Measurements from ENCODE around the gene LPIN3. TPM values are rescaled to one million over a fixed set of nuclear protein-coding genes. Genes with fewer than 3 reads are reported as not detected.

Gene LPIN3
- total and polyA plus RNA-seq, 2 of the 8 experiments (the other 6 are each of a cell fraction or from before 2014, with no cell fraction given) = 3.7 to 3.9 TPM

GRCh38 chr20:41358717-41359116, 18.1 kb downstream of the LPIN3 start:
- no peak overlapping the region for H2BK120ac ChIP-seq (replicated peaks; ENCODE audit: low read depth, low read length)
- no peaks in the 10 kb centered on the region for H3K9me3 ChIP-seq (ENCODE audit: insufficient read depth in 2 of 2, low read depth in 1 of 2, low read length in 1 of 2)
- H4K5ac ChIP-seq (ENCODE audit: insufficient read length, low read depth, low read length) = no peak overlapping the region
- no peaks in the 10 kb centered on the region for H3K36me3 ChIP-seq (ENCODE audit: control insufficient read depth in 2 of 4, insufficient read depth in 4 of 4, low read length in 3 of 4)
- no peak overlapping the region for H3K4ac ChIP-seq (replicated peaks; ENCODE audit: insufficient read length, low read depth, low read length)
- H3K27me3 ChIP-seq (replicated peaks in 1 of 4; ENCODE audit: control insufficient read depth in 3 of 4, extremely low read depth in 1 of 4, insufficient read depth in 3 of 4, low read length in 3 of 4) = no peaks in the 10 kb centered on the region
- no peak overlapping the region for H4K8ac ChIP-seq (ENCODE audit: extremely low read depth, insufficient read depth, low read length)
- no peak overlapping the region for H2AK5ac ChIP-seq (ENCODE audit: low read depth, low read length)
- H2BK20ac ChIP-seq (ENCODE audit: low read length) = no peak overlapping the region
- H3K79me1 ChIP-seq (ENCODE audit: low read depth, low read length) = no peaks in the 10 kb centered on the region
- no peak overlapping the region for H2BK12ac ChIP-seq (ENCODE audit: low read depth, low read length)
- H3K23me2 ChIP-seq (ENCODE audit: low read depth, low read length) = no peaks in the 10 kb centered on the region
- H3K18ac ChIP-seq (ENCODE audit: extremely low read depth, low read length) = no peak overlapping the region
- no peak overlapping the region for H3K4me2 ChIP-seq (ENCODE audit: insufficient read depth in 1 of 2, low read depth in 2 of 2, low read length in 2 of 2)
- H3K4me1 ChIP-seq (replicated peaks in 1 of 4; ENCODE audit: control insufficient read depth in 3 of 4, insufficient read depth in 4 of 4, low read length in 3 of 4) = no peaks in the 10 kb centered on the region
- no peak overlapping the region for H4K91ac ChIP-seq (replicated peaks; ENCODE audit: insufficient read length, low read length)
- TF ChIP-seq MAFK (IDR thresholded peaks at IDR 0.05; ENCODE audit: low read depth, low read length) = no peak
- no peak for TF ChIP-seq GABPA (IDR thresholded peaks at IDR 0.05; ENCODE audit: borderline replicate concordance, insufficient read depth, low read length)
- no peak for TF ChIP-seq SUZ12 (IDR thresholded peaks at IDR 0.05; ENCODE audit: low read length)
- TF ChIP-seq TEAD4 (IDR thresholded peaks at IDR 0.05; ENCODE audit: low read depth, low read length) = no peak
- no peak for TF ChIP-seq ASH2L (IDR thresholded peaks at IDR 0.05; ENCODE audit: low read length)
- no peak overlapping the region for H2BK5ac ChIP-seq (ENCODE audit: low read depth, low read length)
- H3K27ac ChIP-seq (ENCODE audit: low read depth, low read length) = no peak overlapping the region
- ChIA-PET POLR2A (ENCODE audit: partially characterized antibody) (interaction anchor here (1.4 kb wide), 2 partner anchors 37 to 116 kb away, joined by 3 read pairs; no protein-coding TSS in a partner anchor), CTCF (ENCODE audit: partially characterized antibody) (interaction anchor here (0.9 to 1.8 kb wide), 6 partner anchors 10 to 183 kb away, joined by 3 to 6 read pairs (median 4); partner anchors contain the start of gene LPIN3)
- H3K23ac ChIP-seq (ENCODE audit: insufficient read length) = no peak overlapping the region
- FAIRE-seq (no peak), DNase-seq (ENCODE audit: low read depth in 1 of 2, low spot score in 2 of 2) (no peak)
- peaks cover 0 to 3% of the 10 kb centered on the region in 2 experiments for H4K20me1 ChIP-seq (replicated peaks in 1 of 2; ENCODE audit: control insufficient read depth in 1 of 2, insufficient read depth in 2 of 2, low read length in 2 of 2)
- no peaks in the 10 kb centered on the region for H3K79me2 ChIP-seq (ENCODE audit: control insufficient read depth in 1 of 2, insufficient read depth in 2 of 2, low read length in 2 of 2)
- no peak overlapping the region for H2AFZ ChIP-seq (ENCODE audit: low read length)
- no peak overlapping the region for H2BK15ac ChIP-seq (ENCODE audit: low read length)
- no peak overlapping the region for H3K4me3 ChIP-seq (ENCODE audit: extremely low read depth in 1 of 4, insufficient read depth in 2 of 4, low read depth in 3 of 4, low read length in 4 of 4)
- H3K56ac ChIP-seq (replicated peaks; ENCODE audit: insufficient read length, low read depth, low read length) = no peak overlapping the region
- no peak overlapping the region for H3K14ac ChIP-seq (ENCODE audit: insufficient read length)
- H3K9ac ChIP-seq (replicated peaks in 1 of 4; ENCODE audit: extremely low read depth in 1 of 4, low read depth in 3 of 4, low read length in 3 of 4) = no peak overlapping the region
- WGBS, 2 experiments (ENCODE audit: extremely low coverage in 1 of 2, insufficient coverage in 1 of 2, insufficient read length in 1 of 2, insufficient replicate concordance in 2 of 2, low coverage in 1 of 2, low lambda C conversion rate in 2 of 2, missing lambda C conversion rate in 1 of 2) = 85% methylated on average over 7 of the region's 7 CpGs; no CpG with 5 or more reads in 1 of the 2 experiments

Measured in H1 (cell line).